NB4 (cell line): Measurements from ENCODE around the gene ITGB7.
"Not testable (repeated sequence)": the region's sequence is repeated elsewhere in the genome, so short reads cannot be mapped to it uniquely, and the experiment has no call there.

Experiments used
- MYC ChIP-seq: IDR thresholded peaks from 2 replicates; pipeline ENCODE4 v1.6.1; 2011; ENCODE audit warnings: low read depth, low read length
- POLR2A ChIP-seq: IDR thresholded peaks from 2 replicates; pipeline ENCODE4 v1.6.1; 2011; ENCODE audit warnings: mild to moderate bottlenecking; ENCODE audit not compliant: insufficient read length; ENCODE audit errors: extremely low read depth
- TF ChIP-seq, protein P1 (sequence below): IDR thresholded peaks from one replicate; pipeline ENCODE4 v1.5.1; 2012; ENCODE audit warnings: low read depth, low read length

- TF ChIP-seq, protein P1, sequence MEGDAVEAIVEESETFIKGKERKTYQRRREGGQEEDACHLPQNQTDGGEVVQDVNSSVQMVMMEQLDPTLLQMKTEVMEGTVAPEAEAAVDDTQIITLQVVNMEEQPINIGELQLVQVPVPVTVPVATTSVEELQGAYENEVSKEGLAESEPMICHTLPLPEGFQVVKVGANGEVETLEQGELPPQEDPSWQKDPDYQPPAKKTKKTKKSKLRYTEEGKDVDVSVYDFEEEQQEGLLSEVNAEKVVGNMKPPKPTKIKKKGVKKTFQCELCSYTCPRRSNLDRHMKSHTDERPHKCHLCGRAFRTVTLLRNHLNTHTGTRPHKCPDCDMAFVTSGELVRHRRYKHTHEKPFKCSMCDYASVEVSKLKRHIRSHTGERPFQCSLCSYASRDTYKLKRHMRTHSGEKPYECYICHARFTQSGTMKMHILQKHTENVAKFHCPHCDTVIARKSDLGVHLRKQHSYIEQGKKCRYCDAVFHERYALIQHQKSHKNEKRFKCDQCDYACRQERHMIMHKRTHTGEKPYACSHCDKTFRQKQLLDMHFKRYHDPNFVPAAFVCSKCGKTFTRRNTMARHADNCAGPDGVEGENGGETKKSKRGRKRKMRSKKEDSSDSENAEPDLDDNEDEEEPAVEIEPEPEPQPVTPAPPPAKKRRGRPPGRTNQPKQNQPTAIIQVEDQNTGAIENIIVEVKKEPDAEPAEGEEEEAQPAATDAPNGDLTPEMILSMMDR, result not testable (repeated sequence)
- TF ChIP-seq POLR2A, MYC: not testable (repeated sequence)
These were observed 4.7 kb downstream of the ITGB7 start for GRCh38 chr12:53202316-53202715.
